HG03565 (cell line): ENCODE data around the gene NPS.

Experiments
- ATAC-seq: cut with Tn5 transposase; IDR thresholded peaks from one replicate; pipeline ENCODE4 v1.9.1; 2021; ENCODE audit warnings: mild to moderate bottlenecking, moderate library complexity; ENCODE audit not compliant: unreplicated experiment

The NPS gene

GRCh38 chr10:127549009-127549408, at the start of gene NPS:
Gene NPS (plus strand): TSS chr10:127549309. CDS start chr10:127549369, 60 bp downstream.
- no peak for ATAC-seq

- no peak for ATAC-seq
Observed at GRCh38 chr10:127500127-127500526, 49.0 kb upstream of the NPS start.

- ATAC-seq: no peak
Observed at GRCh38 chr10:127506094-127506493, 43.0 kb upstream of the NPS start.

GRCh38 chr10:127522298-127522697, 26.8 kb upstream of the NPS start:
- ATAC-seq: no peak

- ATAC-seq: no peak
Observed at GRCh38 chr10:127523476-127523875, 25.6 kb upstream of the NPS start.

GRCh38 chr10:127524229-127524628, 24.9 kb upstream of the NPS start:
- no peak for ATAC-seq

- no peak for ATAC-seq
Observed at GRCh38 chr10:127524908-127525665, 24.0 kb upstream of the NPS start.

GRCh38 chr10:127525686-127526085, 23.4 kb upstream of the NPS start:
- no peak for ATAC-seq

- ATAC-seq: no peak
Observed at GRCh38 chr10:127526161-127526560, 22.9 kb upstream of the NPS start.

GRCh38 chr10:127527320-127527719, 21.8 kb upstream of the NPS start:
- ATAC-seq: no peak

GRCh38 chr10:127527891-127528290, 21.2 kb upstream of the NPS start:
- ATAC-seq: no peak

- ATAC-seq: no peak
Observed at GRCh38 chr10:127532193-127532592, 16.9 kb upstream of the NPS start.

GRCh38 chr10:127532659-127533058, 16.4 kb upstream of the NPS start:
- ATAC-seq: no peak

- no peak for ATAC-seq
Observed at GRCh38 chr10:127534074-127534473, 15.0 kb upstream of the NPS start.

- ATAC-seq: no peak
Observed at GRCh38 chr10:127534496-127534895, 14.6 kb upstream of the NPS start.

GRCh38 chr10:127535802-127536515, 13.2 kb upstream of the NPS start:
- ATAC-seq: no peak

- no peak for ATAC-seq
Observed at GRCh38 chr10:127536972-127537760, 11.9 kb upstream of the NPS start.

GRCh38 chr10:127537924-127538323, 11.2 kb upstream of the NPS start:
- no peak for ATAC-seq

GRCh38 chr10:127548022-127548421, 1.1 kb upstream of the NPS start:
- no peak for ATAC-seq

GRCh38 chr10:127550861-127551260, 1.8 kb downstream of the NPS start:
- ATAC-seq: no peak

- ATAC-seq: no peak
Observed at GRCh38 chr10:127552446-127552845, 3.3 kb downstream of the NPS start.

- ATAC-seq: no peak
Observed at GRCh38 chr10:127553417-127553816, 4.3 kb downstream of the NPS start.
